ENCODE results near the gene ZNF230. TPM values are rescaled to one million over a fixed set of nuclear protein-coding genes. Genes with fewer than 3 reads are reported as not detected.

The ZNF230 gene
- 1.9 TPM for polyA plus RNA-seq (2013, experiment 1 of 2)
- polyA plus RNA-seq (2013, experiment 2 of 2), result 1.9 TPM

DNA sequence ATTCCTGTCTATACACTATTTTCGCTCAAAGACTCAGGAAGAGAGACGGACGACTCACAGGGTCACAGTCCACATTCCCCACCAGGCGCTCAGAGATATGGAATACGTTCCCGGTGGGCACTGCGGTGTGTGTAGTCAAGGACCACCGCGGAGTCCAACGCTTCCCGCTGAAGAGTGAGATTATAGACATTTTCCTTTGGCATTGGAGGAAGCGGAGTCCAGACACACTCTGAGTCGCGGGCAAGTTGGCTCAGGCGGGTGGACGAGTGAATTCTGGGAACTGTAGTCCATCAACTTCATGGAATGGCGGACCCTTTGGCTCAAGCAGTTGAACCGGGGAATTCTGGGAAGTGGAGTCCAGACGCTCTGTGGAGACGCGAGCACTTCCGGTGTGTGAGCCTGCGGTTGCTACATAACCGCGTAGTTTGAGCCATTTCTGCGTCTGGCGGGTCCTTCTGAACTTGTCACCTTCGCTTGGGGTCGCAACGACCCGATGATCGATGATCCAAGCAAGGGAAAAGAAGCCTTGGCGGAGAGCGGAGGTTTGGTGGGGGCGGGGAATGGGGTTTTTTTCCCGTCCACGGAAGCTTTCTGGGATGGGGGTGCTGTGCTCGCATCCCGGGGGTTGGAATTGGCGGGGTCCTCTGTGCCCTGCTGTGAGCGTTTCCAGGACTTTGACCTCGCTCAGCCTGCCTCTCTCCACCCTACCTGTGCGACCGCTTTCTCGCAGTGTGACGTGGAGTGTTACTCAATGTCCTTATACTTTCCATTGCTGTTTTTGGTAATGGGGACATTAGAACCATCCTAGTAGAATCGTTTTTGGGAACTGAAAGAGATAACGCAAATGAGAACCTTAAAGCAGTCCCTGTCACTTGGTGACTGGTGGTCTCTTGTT lies at the start of gene ZNF230:
TSS of gene ZNF230 (plus strand) at position 392 of the 895 bp plus-strand sequence. CDS start 4,122 bp downstream, outside the sequence.
- Histone ChIP-seq H3K23ac (ENCODE audit: low read depth, low read length, poor library complexity) (no peak within 1 kb of the TSS), H2BK15ac (ENCODE audit: low read length) (no peak within 1 kb of the TSS), H3K18ac (ENCODE audit: low read length) (peak within 1 kb of the TSS; percentile 40), H4K91ac (ENCODE audit: low read depth, low read length, poor library complexity) (no peak within 1 kb of the TSS), H3K4me1 (ENCODE audit: control insufficient read depth in 2 of 2, insufficient read depth in 1 of 2, low read depth in 1 of 2, low read length in 2 of 2) (peaks cover 0 to 1% of the 10 kb centered on the region in 2 donors), H2BK120ac (ENCODE audit: low read depth, low read length) (no peak within 1 kb of the TSS), H3K4ac (ENCODE audit: low read length) (no peak within 1 kb of the TSS), H2BK12ac (ENCODE audit: low read length) (no peak within 1 kb of the TSS), H3K4me2 (ENCODE audit: insufficient read depth, low read length, poor library complexity, severe bottlenecking) (peak within 1 kb of the TSS; percentile 83), H3K79me1 (ENCODE audit: low read depth, low read length) (no peaks in the 10 kb centered on the region), H3K9me3 (replicated peaks in 1 of 2; ENCODE audit: control insufficient read depth in 2 of 2, insufficient read depth in 1 of 2, low read depth in 1 of 2, low read length in 2 of 2) (peaks cover 2 to 3% of the 10 kb centered on the region in 2 donors), H3K9ac (ENCODE audit: low read depth, low read length, poor library complexity) (peak within 1 kb of the TSS; percentile 67), H3K4me3 (ENCODE audit: low read length in 2 of 2) (peak within 1 kb of the TSS; percentile 70 to 86), H2AK5ac (ENCODE audit: low read depth, low read length) (no peak within 1 kb of the TSS), H2AFZ (ENCODE audit: low read length) (peak within 1 kb of the TSS; percentile 90), H4K8ac (ENCODE audit: low read depth, low read length) (no peak within 1 kb of the TSS), H2BK5ac (ENCODE audit: low read length) (no peak within 1 kb of the TSS), H3K27ac (replicated peaks; ENCODE audit: low read length) (no peak within 1 kb of the TSS), H3K14ac (ENCODE audit: low read length) (no peak within 1 kb of the TSS), H3K36me3 (replicated peaks in 1 of 2; ENCODE audit: control insufficient read depth in 2 of 2, insufficient read depth in 2 of 2, low read length in 2 of 2) (peaks cover 2 to 5% of the 10 kb centered on the region in 2 donors), H3K27me3 (ENCODE audit: control insufficient read depth in 3 of 3, insufficient read depth in 3 of 3, low read depth in 1 of 3, low read length in 3 of 3) (no peaks in the 10 kb centered on the region)
- peak; percentile 91 for DNase-seq (ENCODE audit: low spot score)
- no CpG with 5 or more reads among the region's 48 CpGs for WGBS, 2 donors (ENCODE audit: extremely low coverage in 2 of 2, insufficient read length in 2 of 2, insufficient replicate concordance in 1 of 2)

DNA sequence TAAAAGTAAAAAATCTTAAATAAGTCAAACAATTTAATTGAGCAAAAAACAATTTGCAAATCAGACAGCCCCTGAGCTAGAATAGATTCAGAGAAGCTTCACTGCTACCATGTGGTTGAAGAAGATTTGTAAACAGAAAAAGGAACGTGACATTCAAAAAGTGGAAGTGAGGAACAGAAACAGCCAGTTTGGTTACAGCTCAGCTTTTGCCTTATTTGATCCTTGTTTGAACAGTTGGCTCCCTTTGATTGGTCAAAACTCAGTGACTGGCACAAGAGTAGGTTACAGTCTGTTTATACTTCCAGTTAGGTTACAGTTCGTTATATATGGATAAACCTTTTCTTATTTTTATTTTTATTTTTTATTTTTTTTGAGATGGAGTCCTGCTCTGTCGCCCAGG lies 45.9 kb upstream of the ZNF230 start:
- H3K23ac ChIP-seq (ENCODE audit: low read depth, low read length, poor library complexity), result no peak overlapping the region
- H2BK15ac ChIP-seq (ENCODE audit: low read length), result no peak overlapping the region
- H3K9me3 ChIP-seq (replicated peaks in 1 of 2; ENCODE audit: control insufficient read depth in 2 of 2, insufficient read depth in 1 of 2, low read depth in 1 of 2, low read length in 2 of 2), result peaks cover 26 to 78% of the 10 kb centered on the region in 2 donors
- no peak overlapping the region for H3K4ac ChIP-seq (ENCODE audit: low read length)
- WGBS, 2 donors (ENCODE audit: extremely low coverage in 2 of 2, insufficient read length in 2 of 2, insufficient replicate concordance in 1 of 2), result no CpG with 5 or more reads among the region's 3 CpGs
- H2AFZ ChIP-seq (ENCODE audit: low read length), result no peak overlapping the region
- no peak overlapping the region for H3K18ac ChIP-seq (ENCODE audit: low read length)
- no peaks in the 10 kb centered on the region for H3K4me1 ChIP-seq (ENCODE audit: control insufficient read depth in 2 of 2, insufficient read depth in 1 of 2, low read depth in 1 of 2, low read length in 2 of 2)
- H2BK5ac ChIP-seq (ENCODE audit: low read length), result no peak overlapping the region
- no peak overlapping the region for H3K14ac ChIP-seq (ENCODE audit: low read length)
- DNase-seq (ENCODE audit: low spot score), result no peak
- H3K4me3 ChIP-seq (ENCODE audit: low read length in 2 of 2), result no peak overlapping the region
- H4K8ac ChIP-seq (ENCODE audit: low read depth, low read length), result no peak overlapping the region
- no peak overlapping the region for H4K91ac ChIP-seq (ENCODE audit: low read depth, low read length, poor library complexity)
- H3K4me2 ChIP-seq (ENCODE audit: insufficient read depth, low read length, poor library complexity, severe bottlenecking), result no peak overlapping the region
- no peaks in the 10 kb centered on the region for H3K27me3 ChIP-seq (ENCODE audit: control insufficient read depth in 3 of 3, insufficient read depth in 3 of 3, low read depth in 1 of 3, low read length in 3 of 3)
- H3K79me1 ChIP-seq (ENCODE audit: low read depth, low read length), result no peaks in the 10 kb centered on the region
- no peak overlapping the region for H2AK5ac ChIP-seq (ENCODE audit: low read depth, low read length)
- H2BK12ac ChIP-seq (ENCODE audit: low read length), result no peak overlapping the region
- no peak overlapping the region for H3K27ac ChIP-seq (replicated peaks; ENCODE audit: low read length)
- peaks cover 8 to 64% of the 10 kb centered on the region in 2 donors for H3K36me3 ChIP-seq (replicated peaks in 1 of 2; ENCODE audit: control insufficient read depth in 2 of 2, insufficient read depth in 2 of 2, low read length in 2 of 2)
- H3K9ac ChIP-seq (ENCODE audit: low read depth, low read length, poor library complexity), result no peak overlapping the region
- H2BK120ac ChIP-seq (ENCODE audit: low read depth, low read length), result no peak overlapping the region

DNA sequence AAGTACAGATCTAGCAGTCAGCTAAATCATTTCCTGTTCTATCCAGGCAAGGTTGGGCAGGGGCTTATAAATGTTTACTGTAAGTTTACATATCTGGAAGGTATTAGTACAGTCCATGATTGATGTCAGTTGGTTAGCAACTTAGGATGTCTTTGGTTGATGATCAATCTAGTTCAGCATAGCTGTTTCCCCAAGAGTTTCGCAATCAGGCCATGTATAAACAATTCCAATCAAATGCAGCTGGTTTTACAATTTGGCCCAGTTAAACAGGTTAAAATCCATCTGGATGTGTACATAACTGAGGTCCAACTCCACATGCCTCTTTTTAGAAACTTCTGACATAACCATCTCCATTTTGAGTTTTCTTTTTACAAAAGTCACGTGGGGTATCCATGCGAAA lies 44.9 kb upstream of the ZNF230 start:
- no peak overlapping the region for H2BK12ac ChIP-seq (ENCODE audit: low read length)
- no peak overlapping the region for H3K18ac ChIP-seq (ENCODE audit: low read length)
- peaks cover 24 to 79% of the 10 kb centered on the region in 2 donors for H3K9me3 ChIP-seq (replicated peaks in 1 of 2; ENCODE audit: control insufficient read depth in 2 of 2, insufficient read depth in 1 of 2, low read depth in 1 of 2, low read length in 2 of 2)
- H4K91ac ChIP-seq (ENCODE audit: low read depth, low read length, poor library complexity), result no peak overlapping the region
- WGBS, 2 donors (ENCODE audit: extremely low coverage in 2 of 2, insufficient read length in 2 of 2, insufficient replicate concordance in 1 of 2), result no CpG with 5 or more reads among the region's 3 CpGs
- H3K14ac ChIP-seq (ENCODE audit: low read length), result no peak overlapping the region
- H3K4ac ChIP-seq (ENCODE audit: low read length), result no peak overlapping the region
- H3K4me2 ChIP-seq (ENCODE audit: insufficient read depth, low read length, poor library complexity, severe bottlenecking), result no peak overlapping the region
- H2AFZ ChIP-seq (ENCODE audit: low read length), result no peak overlapping the region
- H3K9ac ChIP-seq (ENCODE audit: low read depth, low read length, poor library complexity), result no peak overlapping the region
- H3K27me3 ChIP-seq (ENCODE audit: control insufficient read depth in 3 of 3, insufficient read depth in 3 of 3, low read depth in 1 of 3, low read length in 3 of 3), result no peaks in the 10 kb centered on the region
- no peak overlapping the region for H2BK120ac ChIP-seq (ENCODE audit: low read depth, low read length)
- H2BK15ac ChIP-seq (ENCODE audit: low read length), result no peak overlapping the region
- no peak overlapping the region for H3K27ac ChIP-seq (replicated peaks; ENCODE audit: low read length)
- no peak overlapping the region for H3K23ac ChIP-seq (ENCODE audit: low read depth, low read length, poor library complexity)
- H3K79me1 ChIP-seq (ENCODE audit: low read depth, low read length), result no peaks in the 10 kb centered on the region
- H2BK5ac ChIP-seq (ENCODE audit: low read length), result no peak overlapping the region
- peaks cover 7 to 65% of the 10 kb centered on the region in 2 donors for H3K36me3 ChIP-seq (replicated peaks in 1 of 2; ENCODE audit: control insufficient read depth in 2 of 2, insufficient read depth in 2 of 2, low read length in 2 of 2)
- no peak overlapping the region for H2AK5ac ChIP-seq (ENCODE audit: low read depth, low read length)
- no peak overlapping the region for H3K4me3 ChIP-seq (ENCODE audit: low read length in 2 of 2)
- no peak for DNase-seq (ENCODE audit: low spot score)
- no peaks in the 10 kb centered on the region for H3K4me1 ChIP-seq (ENCODE audit: control insufficient read depth in 2 of 2, insufficient read depth in 1 of 2, low read depth in 1 of 2, low read length in 2 of 2)
- H4K8ac ChIP-seq (ENCODE audit: low read depth, low read length), result no peak overlapping the region

DNA sequence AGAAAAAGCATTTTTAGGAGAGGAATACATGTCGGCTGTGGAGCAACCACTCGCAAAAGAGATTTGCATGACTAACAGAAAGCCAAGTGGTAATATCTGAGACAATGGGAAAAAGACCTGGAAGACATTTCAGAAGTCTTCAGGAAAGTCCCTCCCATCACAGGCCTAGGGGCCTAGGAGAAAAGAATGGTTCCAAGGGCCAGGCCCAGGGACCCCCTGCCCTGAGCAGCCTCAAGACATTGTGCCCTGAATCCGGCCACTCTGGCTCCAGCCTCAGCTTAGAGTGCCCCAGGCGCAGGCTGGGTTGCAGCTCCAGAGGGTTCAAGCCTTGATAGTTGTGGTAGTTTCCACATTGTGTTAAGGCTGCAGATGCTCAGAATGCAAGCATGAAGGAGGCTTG lies 42.3 kb upstream of the ZNF230 start:
- Histone ChIP-seq H2AK5ac (ENCODE audit: low read depth, low read length) (no peak overlapping the region), H3K14ac (ENCODE audit: low read length) (no peak overlapping the region), H3K4me2 (ENCODE audit: insufficient read depth, low read length, poor library complexity, severe bottlenecking) (no peak overlapping the region), H3K9ac (ENCODE audit: low read depth, low read length, poor library complexity) (no peak overlapping the region), H3K27me3 (ENCODE audit: control insufficient read depth in 3 of 3, insufficient read depth in 3 of 3, low read depth in 1 of 3, low read length in 3 of 3) (no peaks in the 10 kb centered on the region), H4K8ac (ENCODE audit: low read depth, low read length) (no peak overlapping the region), H3K4me3 (ENCODE audit: low read length in 2 of 2) (no peak overlapping the region), H3K36me3 (replicated peaks in 1 of 2; ENCODE audit: control insufficient read depth in 2 of 2, insufficient read depth in 2 of 2, low read length in 2 of 2) (peaks cover 14 to 66% of the 10 kb centered on the region in 2 donors), H2BK120ac (ENCODE audit: low read depth, low read length) (no peak overlapping the region), H3K79me1 (ENCODE audit: low read depth, low read length) (peaks cover 2% of the 10 kb centered on the region), H3K4me1 (ENCODE audit: control insufficient read depth in 2 of 2, insufficient read depth in 1 of 2, low read depth in 1 of 2, low read length in 2 of 2) (no peaks in the 10 kb centered on the region), H2BK12ac (ENCODE audit: low read length) (no peak overlapping the region), H3K4ac (ENCODE audit: low read length) (no peak overlapping the region), H3K27ac (replicated peaks; ENCODE audit: low read length) (no peak overlapping the region), H3K23ac (ENCODE audit: low read depth, low read length, poor library complexity) (no peak overlapping the region), H2BK5ac (ENCODE audit: low read length) (no peak overlapping the region), H2BK15ac (ENCODE audit: low read length) (no peak overlapping the region), H3K9me3 (replicated peaks in 1 of 2; ENCODE audit: control insufficient read depth in 2 of 2, insufficient read depth in 1 of 2, low read depth in 1 of 2, low read length in 2 of 2) (peaks cover 35 to 80% of the 10 kb centered on the region in 2 donors), H3K18ac (ENCODE audit: low read length) (no peak overlapping the region), H2AFZ (ENCODE audit: low read length) (no peak overlapping the region), H4K91ac (ENCODE audit: low read depth, low read length, poor library complexity) (no peak overlapping the region)
- DNase-seq (ENCODE audit: low spot score), result no peak
- WGBS, 2 donors (ENCODE audit: extremely low coverage in 2 of 2, insufficient read length in 2 of 2, insufficient replicate concordance in 1 of 2), result no CpG with 5 or more reads among the region's 4 CpGs
